ENCODE results near the gene ITIH1.
"Not testable (repeated sequence)": the region's sequence is repeated elsewhere in the genome, so short reads cannot be mapped to it uniquely, and the experiment has no call there.

ITIH1 gene, protein sequence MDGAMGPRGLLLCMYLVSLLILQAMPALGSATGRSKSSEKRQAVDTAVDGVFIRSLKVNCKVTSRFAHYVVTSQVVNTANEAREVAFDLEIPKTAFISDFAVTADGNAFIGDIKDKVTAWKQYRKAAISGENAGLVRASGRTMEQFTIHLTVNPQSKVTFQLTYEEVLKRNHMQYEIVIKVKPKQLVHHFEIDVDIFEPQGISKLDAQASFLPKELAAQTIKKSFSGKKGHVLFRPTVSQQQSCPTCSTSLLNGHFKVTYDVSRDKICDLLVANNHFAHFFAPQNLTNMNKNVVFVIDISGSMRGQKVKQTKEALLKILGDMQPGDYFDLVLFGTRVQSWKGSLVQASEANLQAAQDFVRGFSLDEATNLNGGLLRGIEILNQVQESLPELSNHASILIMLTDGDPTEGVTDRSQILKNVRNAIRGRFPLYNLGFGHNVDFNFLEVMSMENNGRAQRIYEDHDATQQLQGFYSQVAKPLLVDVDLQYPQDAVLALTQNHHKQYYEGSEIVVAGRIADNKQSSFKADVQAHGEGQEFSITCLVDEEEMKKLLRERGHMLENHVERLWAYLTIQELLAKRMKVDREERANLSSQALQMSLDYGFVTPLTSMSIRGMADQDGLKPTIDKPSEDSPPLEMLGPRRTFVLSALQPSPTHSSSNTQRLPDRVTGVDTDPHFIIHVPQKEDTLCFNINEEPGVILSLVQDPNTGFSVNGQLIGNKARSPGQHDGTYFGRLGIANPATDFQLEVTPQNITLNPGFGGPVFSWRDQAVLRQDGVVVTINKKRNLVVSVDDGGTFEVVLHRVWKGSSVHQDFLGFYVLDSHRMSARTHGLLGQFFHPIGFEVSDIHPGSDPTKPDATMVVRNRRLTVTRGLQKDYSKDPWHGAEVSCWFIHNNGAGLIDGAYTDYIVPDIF

DNA sequence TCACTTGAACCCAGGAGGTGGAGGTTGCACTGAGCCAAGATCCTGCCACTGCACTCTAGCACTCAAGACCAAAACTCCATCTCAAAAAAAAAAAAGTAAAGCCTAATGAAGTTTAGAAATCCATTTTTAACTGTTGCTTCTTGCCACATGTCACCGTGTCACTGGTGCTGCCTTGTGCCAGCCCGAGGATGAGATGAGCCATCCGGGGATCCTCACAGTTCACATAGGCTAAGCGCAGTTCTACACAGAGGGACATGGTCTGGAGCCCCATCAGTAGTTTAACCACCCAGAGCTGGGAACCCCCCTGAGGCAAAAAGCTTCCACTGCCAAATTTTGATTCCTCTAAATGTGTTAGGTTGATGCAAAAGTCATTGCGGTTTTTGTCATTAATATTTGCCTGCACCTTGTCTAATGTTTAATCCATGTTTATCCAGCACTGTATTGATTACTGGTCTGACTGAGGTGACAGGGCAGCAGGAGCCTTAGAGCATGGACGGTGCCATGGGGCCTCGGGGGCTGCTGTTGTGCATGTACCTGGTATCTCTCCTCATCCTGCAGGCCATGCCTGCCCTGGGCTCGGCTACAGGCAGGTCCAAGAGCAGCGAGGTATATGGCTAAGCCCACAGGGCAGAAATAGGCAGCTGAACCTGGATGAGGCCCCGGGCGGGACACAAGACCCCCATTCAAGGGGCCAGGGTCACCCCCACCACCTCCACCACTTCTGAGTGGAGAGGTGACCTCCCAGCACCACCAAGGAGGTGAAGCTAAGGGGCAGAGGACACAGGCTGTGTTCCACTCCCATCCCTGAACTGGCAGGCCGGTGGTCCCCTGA, at the start of gene ITIH1:
Gene ITIH1, plus strand, starts transcription at position 473 of the 832 bp plus-strand sequence. Its CDS starts 17 bp downstream, at position 490.
- DNase-seq (ENCODE audit: extremely low read depth in 1 of 2, low read depth in 1 of 2) = no peak

DNA sequence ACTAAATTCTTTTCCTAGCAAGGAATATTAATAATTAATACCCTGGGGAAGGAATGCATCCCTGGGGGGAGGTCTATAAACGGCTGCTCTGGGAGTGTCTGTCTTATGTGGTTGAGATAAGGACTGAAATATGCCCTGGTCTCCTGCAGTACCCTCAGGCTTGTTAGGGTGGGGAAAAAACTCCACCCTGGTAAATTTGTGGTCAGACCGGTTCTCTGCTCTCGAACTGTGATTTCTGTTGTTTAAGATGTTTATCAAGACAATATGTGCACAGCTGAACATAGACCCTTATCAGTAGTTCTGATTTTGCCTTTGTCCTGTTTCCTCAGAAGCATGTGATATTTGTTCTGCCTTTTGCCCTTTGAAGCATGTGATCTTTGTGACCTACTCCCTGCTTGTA, 48.6 kb upstream of the ITIH1 start:
- not testable (repeated sequence) for DNase-seq (ENCODE audit: extremely low read depth in 1 of 2, low read depth in 1 of 2)

DNA sequence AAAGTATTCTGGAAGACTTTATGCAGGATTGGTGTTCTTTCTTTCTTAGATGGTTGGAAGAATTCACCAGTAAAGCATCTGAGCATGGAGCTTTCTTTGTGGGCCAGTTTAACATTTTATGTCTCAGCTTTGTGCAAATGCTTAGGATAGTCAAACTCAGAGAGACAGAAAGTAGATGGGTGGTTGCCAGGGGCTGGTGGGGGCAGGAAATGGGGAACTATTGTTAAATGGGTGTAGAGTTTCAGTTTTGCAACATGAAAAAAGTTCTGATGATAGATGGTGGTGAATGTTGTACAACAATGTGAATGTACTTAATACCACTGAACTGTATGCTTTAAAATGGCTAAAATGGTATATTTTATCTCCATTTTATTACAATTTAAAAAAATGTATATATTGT, 46.7 kb upstream of the ITIH1 start:
- no peak for DNase-seq (ENCODE audit: extremely low read depth in 1 of 2, low read depth in 1 of 2)

DNA sequence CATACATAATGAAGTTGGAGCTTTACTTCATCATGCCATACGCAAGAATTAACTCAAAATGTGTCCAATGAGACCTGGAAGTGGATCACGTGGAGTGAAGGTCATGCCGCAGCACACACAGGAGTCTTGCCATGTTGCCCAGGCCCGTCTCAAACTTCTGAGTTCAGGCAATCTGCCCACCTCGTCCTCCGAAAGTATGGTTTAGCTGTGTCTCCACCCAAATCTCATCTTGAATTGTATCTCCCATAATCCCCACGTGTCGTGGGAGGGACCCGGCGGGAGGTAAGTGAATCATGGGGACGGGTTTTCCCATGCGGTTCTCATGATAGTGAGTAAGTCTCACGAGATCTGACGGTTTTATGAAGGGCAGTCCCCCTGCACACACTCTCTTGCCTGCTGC, 45.8 kb upstream of the ITIH1 start:
- DNase-seq (ENCODE audit: extremely low read depth in 1 of 2, low read depth in 1 of 2) = no peak

DNA sequence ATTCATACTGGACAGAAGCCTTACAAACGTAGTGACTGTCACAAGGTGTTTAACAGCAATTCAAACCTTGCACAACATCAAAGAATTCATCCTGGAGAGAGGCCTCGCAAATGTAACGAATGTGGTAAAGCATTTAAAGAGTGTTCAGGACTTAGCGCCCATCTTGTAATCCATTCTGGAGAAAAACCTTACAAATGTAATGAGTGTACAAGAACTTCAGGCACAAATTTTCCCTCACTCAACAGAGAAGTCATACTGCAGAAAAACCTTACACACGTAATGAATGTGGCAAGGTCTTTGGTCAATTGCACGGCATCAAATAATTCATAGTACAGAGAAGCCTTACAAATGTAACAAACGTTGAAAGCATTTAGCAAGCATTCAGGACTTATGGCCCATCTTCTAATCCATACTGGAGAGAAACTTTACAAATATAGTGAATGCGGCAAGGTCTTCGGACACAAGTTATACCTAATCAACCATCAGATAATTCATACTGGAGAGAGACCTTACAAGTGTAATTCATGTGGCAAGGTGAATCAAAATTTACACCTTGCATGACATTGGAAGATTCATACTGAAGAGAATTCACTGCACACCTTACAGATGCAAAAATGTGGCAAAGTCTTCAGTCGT, 44.0 kb upstream of the ITIH1 start:
- no peak for DNase-seq (ENCODE audit: extremely low read depth in 1 of 2, low read depth in 1 of 2)

DNA sequence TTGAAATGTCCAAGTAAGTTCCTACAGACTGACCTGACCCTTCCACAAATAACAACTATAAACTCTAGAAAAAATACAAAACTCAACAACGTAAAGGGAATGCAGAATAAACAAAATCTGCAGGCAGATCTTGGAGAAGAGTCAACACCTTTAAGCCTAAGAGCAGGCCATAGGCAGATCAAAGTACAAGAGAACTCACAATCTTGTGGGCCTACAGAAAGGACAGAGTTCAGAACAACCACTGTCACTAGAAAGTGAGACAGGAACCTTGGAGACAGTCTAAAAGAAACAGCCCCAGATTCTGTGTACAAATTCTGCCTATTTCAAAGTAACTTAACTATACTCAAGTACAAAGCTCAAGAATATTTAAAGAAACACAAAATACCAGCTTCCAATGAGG, 37.7 kb upstream of the ITIH1 start:
- DNase-seq (ENCODE audit: extremely low read depth in 1 of 2, low read depth in 1 of 2) = no peak

DNA sequence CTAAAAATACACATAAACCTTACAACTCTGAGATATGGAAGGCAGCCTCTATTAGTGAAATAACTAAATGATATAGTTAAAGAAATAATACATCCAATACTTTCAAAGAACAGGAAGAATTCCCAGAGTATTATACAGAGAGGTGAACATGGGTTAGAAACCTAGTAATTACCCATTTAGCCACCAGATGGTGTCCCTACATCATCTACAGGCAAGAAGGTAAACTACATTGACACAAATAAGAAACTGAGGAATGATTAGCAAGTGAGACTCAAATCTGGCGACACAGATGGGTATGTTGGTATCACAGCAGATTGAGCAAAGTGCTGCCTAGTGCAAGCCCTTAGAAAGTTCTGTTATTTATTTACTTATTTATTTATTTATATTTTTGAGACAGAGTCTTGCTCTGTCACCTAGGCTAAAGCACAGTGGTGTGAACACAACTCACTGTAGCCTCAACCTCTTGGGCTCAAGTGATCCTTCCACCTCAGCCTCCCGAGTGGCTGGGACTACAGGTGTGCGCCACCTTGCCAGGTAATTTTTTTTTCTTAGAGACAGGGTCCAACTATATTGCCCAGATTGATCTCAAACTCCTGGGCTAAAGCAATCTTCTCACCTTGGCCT, 34.9 kb upstream of the ITIH1 start:
- no peak for DNase-seq (ENCODE audit: extremely low read depth in 1 of 2, low read depth in 1 of 2)

DNA sequence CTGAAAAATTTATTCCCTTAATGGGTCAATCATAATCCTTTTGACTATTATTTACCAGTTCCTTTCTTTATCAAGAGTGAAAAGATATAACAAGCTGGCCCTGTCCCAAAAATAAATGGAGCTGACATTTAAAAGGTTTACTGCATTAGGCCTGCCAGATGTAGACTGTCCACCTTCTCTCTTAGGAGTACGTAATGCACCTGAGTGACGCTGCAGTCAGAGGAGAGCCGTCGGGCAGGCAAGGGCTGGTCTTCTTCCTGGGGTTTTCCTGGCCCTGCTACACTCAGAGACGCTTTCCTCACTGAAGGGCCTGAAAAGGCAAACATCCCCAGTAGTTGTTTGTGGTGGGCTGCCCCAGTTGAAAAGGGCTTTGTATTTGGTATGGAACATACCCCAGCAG, 34.2 kb upstream of the ITIH1 start:
- no peak for DNase-seq (ENCODE audit: extremely low read depth in 1 of 2, low read depth in 1 of 2)

DNA sequence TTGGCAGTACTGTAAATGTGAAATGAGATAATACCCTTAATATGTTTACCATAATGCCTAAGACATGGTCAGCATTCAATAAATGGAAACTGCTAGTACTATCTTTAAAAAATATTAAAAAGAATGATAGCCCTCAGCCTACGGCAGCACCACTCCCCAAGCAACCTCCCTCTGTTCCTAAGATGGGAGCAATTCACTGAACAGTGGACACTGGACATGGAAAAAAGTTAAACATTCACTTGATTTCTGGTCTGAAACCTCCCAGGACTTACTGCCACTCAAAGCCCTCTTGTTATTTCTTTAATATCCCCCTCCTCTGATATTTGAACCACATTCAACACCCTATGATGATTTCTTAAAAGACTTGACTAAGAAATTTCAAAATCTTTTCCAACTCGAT, 33.7 kb upstream of the ITIH1 start:
- no peak for DNase-seq (ENCODE audit: extremely low read depth in 1 of 2, low read depth in 1 of 2)

DNA sequence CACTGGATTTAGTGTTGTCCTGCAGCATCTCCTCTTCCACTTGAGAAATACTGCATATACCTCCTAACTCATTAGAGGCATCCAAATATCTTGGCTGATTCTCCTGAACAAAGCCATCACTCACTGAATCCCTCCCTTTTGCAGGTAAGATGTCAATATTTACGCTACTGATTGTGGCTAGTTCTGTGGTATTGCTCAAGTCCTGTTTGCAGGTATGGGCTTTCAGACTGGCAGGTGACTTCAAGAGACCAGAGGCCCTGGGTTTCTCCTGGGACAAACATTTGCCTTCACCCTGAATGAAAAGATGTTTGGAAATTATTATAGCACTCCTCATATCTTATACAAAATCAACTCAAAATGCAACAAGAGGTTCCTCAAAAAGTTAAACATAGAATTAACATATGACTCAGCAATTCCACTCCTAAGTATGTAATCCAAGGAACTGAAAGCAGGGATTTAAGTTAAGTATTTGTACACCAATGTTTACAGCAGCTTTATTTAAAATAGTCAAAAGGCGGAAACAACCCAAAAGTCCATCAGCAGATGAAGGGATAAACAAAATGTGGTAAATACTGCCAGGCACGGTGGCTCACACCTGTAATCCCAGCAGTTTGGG, 25.2 kb upstream of the ITIH1 start:
- DNase-seq (ENCODE audit: extremely low read depth in 1 of 2, low read depth in 1 of 2) = no peak

DNA sequence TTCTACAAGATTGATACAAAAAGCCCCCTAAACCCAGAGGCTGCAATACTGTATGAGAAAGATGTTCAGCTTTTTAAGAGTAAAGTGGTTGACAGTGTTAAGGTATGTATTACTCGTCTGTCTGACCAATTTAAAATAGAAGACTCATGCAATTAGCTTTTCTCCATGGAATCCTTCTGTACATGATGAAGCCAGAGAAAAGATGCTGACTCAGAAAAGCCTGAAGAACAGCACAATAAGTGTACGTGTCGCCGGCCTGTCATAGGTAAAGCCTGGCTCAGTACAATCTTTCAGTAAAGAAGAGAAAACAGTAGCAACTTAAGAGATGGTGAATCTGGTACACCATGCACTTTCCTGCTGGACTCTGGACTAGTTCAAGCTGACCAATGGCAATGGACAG, 23.0 kb upstream of the ITIH1 start:
- no peak for DNase-seq (ENCODE audit: extremely low read depth in 1 of 2, low read depth in 1 of 2)

DNA sequence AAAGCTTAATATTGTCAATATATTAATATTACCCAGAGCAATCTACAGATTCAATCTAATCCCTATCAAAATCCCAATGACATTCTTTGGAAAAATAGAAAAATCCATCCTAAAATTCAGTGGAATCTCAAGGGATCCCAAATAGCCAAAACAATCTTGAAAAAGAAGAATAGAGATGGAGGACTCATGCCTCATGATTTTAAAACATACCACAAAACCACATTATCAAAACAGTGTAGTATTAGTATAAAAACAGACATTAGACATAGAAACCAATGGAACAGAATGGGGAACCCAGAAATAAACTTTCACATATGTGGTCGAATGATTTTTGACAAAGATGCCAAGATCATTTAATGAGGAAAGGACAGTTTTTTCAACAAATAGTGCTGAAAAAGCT, 21.3 kb upstream of the ITIH1 start:
- no peak for DNase-seq (ENCODE audit: extremely low read depth in 1 of 2, low read depth in 1 of 2)

DNA sequence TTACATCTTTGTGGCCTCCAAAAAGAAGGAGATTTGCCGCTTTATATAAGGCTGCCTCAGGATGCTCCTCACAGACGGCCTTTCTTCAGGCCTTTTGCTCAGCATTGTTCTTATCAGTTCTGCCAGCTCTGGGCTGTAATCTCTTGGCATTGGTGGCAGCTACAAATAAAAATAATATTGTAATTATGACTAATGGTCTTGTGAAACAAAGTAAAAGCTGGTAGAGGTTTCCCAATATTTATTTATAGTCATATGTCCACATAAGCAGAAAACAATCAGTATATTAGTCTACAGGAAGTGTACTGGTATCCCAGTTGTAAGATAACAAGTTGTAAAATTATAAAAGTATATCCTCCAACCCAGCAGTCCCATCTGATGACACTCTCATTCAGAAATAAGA, 13.9 kb upstream of the ITIH1 start:
- no peak for DNase-seq (ENCODE audit: extremely low read depth in 1 of 2, low read depth in 1 of 2)

DNA sequence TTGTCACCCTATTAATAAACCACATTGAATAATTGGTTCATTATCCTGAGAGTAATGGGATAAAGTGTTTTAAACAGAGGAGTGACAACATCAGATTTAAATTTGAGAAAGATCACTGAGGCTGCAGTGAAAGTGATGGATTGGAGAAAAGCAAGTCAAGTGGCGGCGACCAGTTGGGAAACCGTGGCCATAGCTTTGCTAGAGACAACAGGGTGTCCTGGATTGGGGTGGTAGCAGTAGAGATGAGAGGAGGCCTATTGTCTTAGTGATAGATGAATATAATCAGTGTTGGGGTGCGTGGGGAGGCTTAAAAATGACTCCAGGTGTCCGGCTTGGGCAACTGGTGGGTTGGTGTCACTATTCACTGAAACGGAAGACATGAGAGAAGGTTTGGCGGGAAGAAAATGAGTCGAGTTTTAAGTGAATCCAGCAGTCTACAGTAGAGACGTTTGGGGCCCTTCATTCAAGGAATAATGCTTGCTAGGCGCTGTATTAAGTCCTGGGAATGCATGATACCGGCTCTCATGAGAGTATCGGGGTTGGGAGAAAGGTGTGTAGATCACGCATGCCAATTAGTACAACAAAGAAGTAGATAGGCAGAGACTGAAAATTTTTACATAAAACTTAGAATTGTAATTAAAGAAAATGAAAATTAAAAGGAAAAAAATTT, 7.5 kb upstream of the ITIH1 start:
- DNase-seq (ENCODE audit: extremely low read depth in 1 of 2, low read depth in 1 of 2) = no peak

DNA sequence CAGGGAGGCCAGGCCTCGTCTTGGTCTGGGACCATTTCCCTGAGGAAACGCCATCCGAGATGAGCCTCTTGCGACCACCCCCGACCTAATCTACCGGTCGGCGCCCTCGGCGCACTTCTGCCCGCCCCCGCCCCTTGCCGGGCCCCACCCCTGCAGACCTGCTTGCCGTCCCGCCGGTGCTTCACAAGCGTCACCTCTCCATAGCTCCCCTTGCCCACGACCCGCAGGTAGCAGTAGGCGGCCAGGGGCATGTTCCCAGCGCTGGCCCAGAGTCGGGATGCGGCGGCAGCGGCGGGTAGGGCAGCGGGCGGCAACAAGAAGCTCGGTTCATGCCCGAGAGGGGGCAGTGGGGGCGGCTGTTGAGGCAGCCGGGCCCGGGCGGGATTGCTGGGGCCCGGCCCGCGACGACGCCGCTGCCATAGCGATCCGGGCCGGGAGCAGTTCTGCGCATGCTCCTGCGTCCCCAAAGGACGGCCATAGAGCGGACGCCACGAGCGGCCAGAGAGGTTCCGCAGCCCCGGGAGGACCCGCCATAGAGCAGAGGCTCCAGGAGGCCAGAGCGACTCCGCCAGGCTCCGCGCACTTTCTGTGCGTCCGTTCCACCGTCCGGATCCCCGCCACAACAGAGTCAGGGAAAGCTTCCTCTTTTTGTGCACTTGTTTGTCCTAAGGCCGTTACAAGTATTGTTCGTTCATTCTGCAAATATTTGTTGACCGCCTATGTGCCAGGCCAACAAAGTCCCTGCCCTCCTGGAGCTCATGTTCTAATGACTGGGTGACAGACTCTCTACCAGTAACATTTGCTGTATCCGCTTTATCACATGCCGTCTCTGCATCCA, 6.7 kb upstream of the ITIH1 start, which contains the start of gene NEK4:
Gene NEK4, minus strand, starts transcription at position 445 of the 838 bp plus-strand sequence. Its CDS starts 194 bp downstream, at position 251.
- DNase-seq (ENCODE audit: extremely low read depth in 1 of 2, low read depth in 1 of 2) = peak; percentile 81 to 87

DNA sequence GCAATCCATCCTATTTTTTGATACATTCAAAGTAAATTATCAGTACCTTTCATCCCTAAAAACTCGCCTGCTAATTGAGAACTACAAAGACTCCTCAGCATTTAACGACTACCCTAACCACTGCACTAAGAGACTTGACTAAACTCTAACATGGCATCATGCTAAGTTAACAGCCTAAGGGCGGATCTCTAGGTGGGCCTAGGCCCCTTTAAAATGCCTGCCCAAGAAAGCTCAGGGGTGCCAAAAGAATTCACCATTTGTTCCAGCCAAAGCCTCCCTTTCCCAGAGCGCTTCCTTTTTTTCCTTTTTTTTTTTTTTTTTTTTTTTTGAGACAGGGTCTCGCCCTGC, 6.1 kb upstream of the ITIH1 start:
- DNase-seq (ENCODE audit: extremely low read depth in 1 of 2, low read depth in 1 of 2) = no peak

DNA sequence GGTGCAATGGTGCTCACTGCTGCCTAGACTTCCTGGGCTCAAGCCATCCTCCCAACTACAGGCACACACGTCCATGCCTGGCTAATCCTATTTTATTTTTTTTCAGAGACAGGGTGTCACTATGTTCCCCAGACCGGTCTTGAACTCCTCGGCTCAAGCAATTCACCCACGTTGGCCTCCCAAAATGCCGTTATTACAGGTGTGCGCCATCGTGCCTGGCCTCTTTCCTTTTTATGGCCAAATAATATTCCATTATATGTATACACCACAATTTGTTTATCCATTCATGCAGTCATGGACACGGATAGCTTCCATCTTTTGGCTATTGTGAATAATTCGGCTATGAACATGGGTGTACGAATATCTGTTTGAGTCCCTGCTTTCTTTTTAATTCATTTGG, 5.7 kb upstream of the ITIH1 start:
- DNase-seq (ENCODE audit: extremely low read depth in 1 of 2, low read depth in 1 of 2) = no peak

DNA sequence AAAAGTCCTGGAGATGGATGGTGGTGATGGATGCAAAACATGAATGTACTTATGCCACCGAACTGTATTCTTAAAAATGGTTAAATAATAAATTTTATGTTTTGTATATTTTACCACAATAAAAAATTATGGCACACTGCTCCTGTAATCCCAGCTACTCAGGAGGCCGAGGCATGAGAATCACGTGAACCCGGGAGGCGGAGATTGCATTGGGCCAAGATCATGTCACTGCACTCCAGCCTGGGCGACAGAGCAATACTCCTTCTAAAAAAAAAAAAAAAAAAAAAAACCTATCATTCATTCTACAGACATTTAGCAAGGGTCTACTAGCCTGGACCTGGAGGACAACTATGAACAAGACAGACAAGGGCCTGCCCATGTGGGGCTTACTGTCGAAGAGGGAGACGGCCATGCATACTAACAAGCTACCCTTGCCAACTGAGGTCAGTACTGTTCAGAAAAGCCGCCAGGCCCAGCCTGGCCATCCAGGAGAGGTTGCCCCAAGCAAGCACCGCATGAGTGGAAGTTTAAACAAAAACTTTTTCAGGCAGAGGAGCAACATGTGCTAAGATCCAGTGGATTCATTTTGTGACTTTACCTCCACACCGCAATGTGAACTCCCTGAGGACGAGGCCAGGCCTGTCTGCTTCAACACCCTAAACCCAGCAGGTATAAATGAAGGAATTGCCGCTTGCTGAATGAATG, 3.9 kb upstream of the ITIH1 start:
- no peak for DNase-seq (ENCODE audit: extremely low read depth in 1 of 2, low read depth in 1 of 2)

All from stimulated activated CD8-positive, alpha-beta memory T cell treated with anti-CD3 and anti-CD28 coated beads, Interleukin-7, amount 100 ng/mL, for 48 hours (primary cell).